MCF 10A (cell line): ENCODE results near the gene USO1. TPM values are rescaled to one million over a fixed set of nuclear protein-coding genes. Genes with fewer than 3 reads are reported as not detected.

Experiments used
- BruUV-seq: library from RNA; stranded (reverse); fragments of 400-500 nt; replicated peaks from 2 replicates; lab custom pipeline; 2021; lab: Mats Ljungman, UMichigan
- CTCF ChIA-PET: fragments of 300-600 bp; sonication (Branson Sonifier 250); formaldehyde crosslinking; extraction: SDS; loops from one replicate; lab custom pipeline; 2021; ENCODE audit warnings: antibody characterized with exemption, inconsistent platforms; lab: Yijun Ruan, JAX
- POLR2A ChIA-PET: fragments of 300-600, 350-650 bp; sonication (Branson Sonifier 250); formaldehyde crosslinking; extraction: SDS; loops from one replicate; lab custom pipeline; 2020; ENCODE audit warnings: antibody characterized with exemption, inconsistent platforms; lab: Yijun Ruan, JAX
- DNase-seq: peaks from one replicate; pipeline ENCODE4 v3.0.0-alpha.2; 2018; ENCODE audit not compliant: unreplicated experiment
- H3K27ac Mint-ChIP-seq: one replicate; pipeline ENCODE4 v1.8.0; 2022; ENCODE audit warnings: mild to moderate bottlenecking, low read depth, mixed read lengths; ENCODE audit not compliant: unreplicated experiment
- H3K27me3 Mint-ChIP-seq: one replicate; pipeline ENCODE4 v1.8.0; 2022; ENCODE audit warnings: mixed read lengths; ENCODE audit not compliant: insufficient read depth, unreplicated experiment
- H3K36me3 Mint-ChIP-seq: one replicate; pipeline ENCODE4 v1.8.0; 2022; ENCODE audit warnings: mild to moderate bottlenecking, moderate library complexity, mixed read lengths; ENCODE audit not compliant: insufficient read depth, unreplicated experiment
- H3K4me1 Mint-ChIP-seq: one replicate; pipeline ENCODE4 v1.8.0; 2022; ENCODE audit warnings: mixed read lengths; ENCODE audit not compliant: insufficient read depth, unreplicated experiment
- H3K4me3 Mint-ChIP-seq: one replicate; pipeline ENCODE4 v1.8.0; 2022; ENCODE audit warnings: mild to moderate bottlenecking, moderate library complexity, mixed read lengths; ENCODE audit not compliant: unreplicated experiment
- H3K9me3 Mint-ChIP-seq: one replicate; pipeline ENCODE4 v1.8.0; 2022; ENCODE audit warnings: mixed read lengths; ENCODE audit not compliant: unreplicated experiment
- CTCF ChIP-seq: fragments of 200-600 bp; IDR thresholded peaks from one replicate; pipeline ENCODE4 v1.8.0; 2022; ENCODE audit warnings: antibody characterized with exemption, mild to moderate bottlenecking; ENCODE audit not compliant: unreplicated experiment
- intact Hi-C: fragments of 100-400 bp; cut with micrococcal nuclease; formaldehyde crosslinking; loops from 2 replicates; pipeline ENCODE4 v1.14.1; 2022
- total RNA-seq: library from RNA; stranded (reverse); gene quantifications from 2 replicates; pipeline ENCODE4 v1.2.3, GENCODE V29; 2022

Gene USO1
- total RNA-seq, 1 experiment from 2014 or later = 105 TPM

- Mint-ChIP-seq H3K36me3 (no peaks in the 10 kb centered on the region), H3K27me3 (no peaks in the 10 kb centered on the region), H3K9me3 (no peaks in the 10 kb centered on the region), H3K27ac (no peak overlapping the region), H3K4me1 (no peaks in the 10 kb centered on the region), H3K4me3 (no peak overlapping the region)
- no peak for DNase-seq
- BruUV-seq = no TSS peak
- POLR2A ChIA-PET = interaction anchor here (0.6 kb wide), 1 partner anchor 32 kb away, joined by 3 read pairs; no protein-coding TSS in a partner anchor
- intact Hi-C loops = no loop called here
- CTCF ChIA-PET = interaction anchor here (0.6 kb wide), 1 partner anchor 414 kb away, joined by 4 read pairs; no protein-coding TSS in a partner anchor
- TF ChIP-seq CTCF = no peak
These were observed 45.4 kb upstream of the USO1 start for GRCh38 chr4:75678965-75679364.

- H3K9me3 Mint-ChIP-seq = no peaks in the 10 kb centered on the region
- no peaks in the 10 kb centered on the region for H3K4me1 Mint-ChIP-seq
- H3K27me3 Mint-ChIP-seq = no peaks in the 10 kb centered on the region
- no peaks in the 10 kb centered on the region for H3K36me3 Mint-ChIP-seq
- no peak overlapping the region for H3K4me3 Mint-ChIP-seq
- no peak overlapping the region for H3K27ac Mint-ChIP-seq
- intact Hi-C loops = no loop called here
- no peak for TF ChIP-seq CTCF
- DNase-seq = no peak
- BruUV-seq = no TSS peak
- ChIA-PET CTCF (interaction anchor here (0.5 kb wide), 1 partner anchor 214 kb away, joined by 3 read pairs; no protein-coding TSS in a partner anchor), POLR2A (no interaction called here)
These were observed 44.4 kb upstream of the USO1 start for GRCh38 chr4:75679876-75680575.

GRCh38 chr4:75683482-75684155 is 40.8 kb upstream of the USO1 start:
- BruUV-seq = no TSS peak
- H3K9me3 Mint-ChIP-seq = no peaks in the 10 kb centered on the region
- ChIA-PET POLR2A (interaction anchor here (2.0 to 4.6 kb wide), 2 partner anchors 11 to 41 kb away, joined by 4 to 26 read pairs; partner anchors contain the start of genes G3BP2 and USO1), CTCF (interaction anchor here (1.2 kb wide), 1 partner anchor 40 kb away, joined by 3 read pairs; no protein-coding TSS in a partner anchor)
- TF ChIP-seq CTCF = no peak
- intact Hi-C loops = no loop called here
- no peaks in the 10 kb centered on the region for H3K4me1 Mint-ChIP-seq
- DNase-seq = no peak
- no peak overlapping the region for H3K4me3 Mint-ChIP-seq
- no peaks in the 10 kb centered on the region for H3K27me3 Mint-ChIP-seq
- H3K27ac Mint-ChIP-seq = no peak overlapping the region
- H3K36me3 Mint-ChIP-seq = peaks cover under 1% of the 10 kb centered on the region

- no peaks in the 10 kb centered on the region for H3K9me3 Mint-ChIP-seq
- H3K27me3 Mint-ChIP-seq = no peaks in the 10 kb centered on the region
- ChIA-PET POLR2A (interaction anchor here (1.2 to 4.6 kb wide), 2 partner anchors 13 to 38 kb away, joined by 5 to 26 read pairs; partner anchors contain the start of genes G3BP2 and USO1), CTCF (no interaction called here)
- BruUV-seq = no TSS peak
- intact Hi-C loops = no loop called here
- peaks cover 5% of the 10 kb centered on the region for H3K36me3 Mint-ChIP-seq
- H3K4me3 Mint-ChIP-seq = no peak overlapping the region
- no peak overlapping the region for H3K27ac Mint-ChIP-seq
- DNase-seq = no peak
- H3K4me1 Mint-ChIP-seq = no peaks in the 10 kb centered on the region
- TF ChIP-seq CTCF = no peak
These were observed 38.7 kb upstream of the USO1 start for GRCh38 chr4:75685546-75686189.
